ENCODE data around the gene GLP2R. TPM values are rescaled to one million over a fixed set of nuclear protein-coding genes. Genes with fewer than 3 reads are reported as not detected.
A peak's percentile ranks its signal among the peaks of the same experiment; 100 is the strongest.

GLP2R gene
- total RNA-seq, 1 donor from 2014 or later = 3.4 TPM

- no peaks in the 10 kb centered on the region for H3K27me3 ChIP-seq (ENCODE audit: low read depth)
- intact Hi-C loops (cut with DNase I) = no loop called here
- TF ChIP-seq, protein P1, sequence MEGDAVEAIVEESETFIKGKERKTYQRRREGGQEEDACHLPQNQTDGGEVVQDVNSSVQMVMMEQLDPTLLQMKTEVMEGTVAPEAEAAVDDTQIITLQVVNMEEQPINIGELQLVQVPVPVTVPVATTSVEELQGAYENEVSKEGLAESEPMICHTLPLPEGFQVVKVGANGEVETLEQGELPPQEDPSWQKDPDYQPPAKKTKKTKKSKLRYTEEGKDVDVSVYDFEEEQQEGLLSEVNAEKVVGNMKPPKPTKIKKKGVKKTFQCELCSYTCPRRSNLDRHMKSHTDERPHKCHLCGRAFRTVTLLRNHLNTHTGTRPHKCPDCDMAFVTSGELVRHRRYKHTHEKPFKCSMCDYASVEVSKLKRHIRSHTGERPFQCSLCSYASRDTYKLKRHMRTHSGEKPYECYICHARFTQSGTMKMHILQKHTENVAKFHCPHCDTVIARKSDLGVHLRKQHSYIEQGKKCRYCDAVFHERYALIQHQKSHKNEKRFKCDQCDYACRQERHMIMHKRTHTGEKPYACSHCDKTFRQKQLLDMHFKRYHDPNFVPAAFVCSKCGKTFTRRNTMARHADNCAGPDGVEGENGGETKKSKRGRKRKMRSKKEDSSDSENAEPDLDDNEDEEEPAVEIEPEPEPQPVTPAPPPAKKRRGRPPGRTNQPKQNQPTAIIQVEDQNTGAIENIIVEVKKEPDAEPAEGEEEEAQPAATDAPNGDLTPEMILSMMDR (IDR thresholded peaks at IDR 0.05) = no peak
- H3K4me1 ChIP-seq = no peaks in the 10 kb centered on the region
- no peak overlapping the region for H3K27ac ChIP-seq
- H3K36me3 ChIP-seq = no peaks in the 10 kb centered on the region
- DNase-seq = no peak
- no peak overlapping the region for H3K4me3 ChIP-seq
- no peak for ATAC-seq
- no peaks in the 10 kb centered on the region for H3K9me3 ChIP-seq
Measured at GRCh38 chr17:9814337-9814945, 11.3 kb upstream of the GLP2R start.

GRCh38 chr17:9816472-9816871 lies 9.3 kb upstream of the GLP2R start:
- Histone ChIP-seq H3K36me3 (no peaks in the 10 kb centered on the region), H3K4me1 (no peaks in the 10 kb centered on the region), H3K4me3 (no peak overlapping the region), H3K27ac (no peak overlapping the region), H3K27me3 (ENCODE audit: low read depth) (no peaks in the 10 kb centered on the region), H3K9me3 (no peaks in the 10 kb centered on the region)
- TF ChIP-seq, protein P1 (IDR thresholded peaks at IDR 0.05) = no peak
- intact Hi-C loops (cut with DNase I) = no loop called here
- DNase-seq (no peak), ATAC-seq (no peak)

- ATAC-seq = peak; percentile 65 to 82
- H3K4me1 ChIP-seq = no peaks in the 10 kb centered on the region
- no peak for DNase-seq
- H3K9me3 ChIP-seq = no peaks in the 10 kb centered on the region
- no peak overlapping the region for H3K4me3 ChIP-seq
- H3K36me3 ChIP-seq = no peaks in the 10 kb centered on the region
- H3K27me3 ChIP-seq (ENCODE audit: low read depth) = no peaks in the 10 kb centered on the region
- no peak overlapping the region for H3K27ac ChIP-seq
- TF ChIP-seq, protein P1 (IDR thresholded peaks at IDR 0.05) = no peak
- intact Hi-C loops (cut with DNase I) = no loop called here
Measured at GRCh38 chr17:9817086-9817485, 8.6 kb upstream of the GLP2R start.

DNA sequence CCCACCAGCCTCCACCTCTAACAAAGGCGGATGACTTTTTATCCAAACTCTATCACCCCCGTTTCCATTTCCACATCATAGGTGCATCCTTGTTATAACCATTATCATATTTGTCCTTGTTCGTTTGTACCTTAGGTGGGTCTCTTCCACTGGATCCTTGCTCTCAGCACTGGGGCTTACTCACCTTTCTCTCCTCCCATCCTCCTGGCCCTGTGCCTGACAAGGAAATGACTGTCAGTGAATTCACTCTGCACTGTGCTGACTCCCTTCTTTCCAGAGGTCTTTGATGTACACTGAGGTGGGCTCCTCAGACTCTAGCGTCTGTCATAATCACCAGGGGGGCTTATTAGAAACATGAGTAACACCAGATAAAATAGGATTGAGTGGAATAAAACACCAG lies 7.0 kb upstream of the GLP2R start:
- no peaks in the 10 kb centered on the region for H3K4me1 ChIP-seq
- H3K4me3 ChIP-seq = no peak overlapping the region
- ATAC-seq = no peak
- no peaks in the 10 kb centered on the region for H3K36me3 ChIP-seq
- DNase-seq = no peak
- no peaks in the 10 kb centered on the region for H3K9me3 ChIP-seq
- TF ChIP-seq, protein P1 (IDR thresholded peaks at IDR 0.05) = no peak
- no peaks in the 10 kb centered on the region for H3K27me3 ChIP-seq (ENCODE audit: low read depth)
- intact Hi-C loops (cut with DNase I) = no loop called here
- H3K27ac ChIP-seq = no peak overlapping the region

GRCh38 chr17:9820448-9820847 lies 5.3 kb upstream of the GLP2R start:
- H3K4me1 ChIP-seq = no peaks in the 10 kb centered on the region
- H3K4me3 ChIP-seq = no peak overlapping the region
- no peaks in the 10 kb centered on the region for H3K36me3 ChIP-seq
- no peak for DNase-seq
- ATAC-seq = no peak
- H3K27me3 ChIP-seq (ENCODE audit: low read depth) = no peaks in the 10 kb centered on the region
- TF ChIP-seq, protein P1 (IDR thresholded peaks at IDR 0.05) = no peak
- H3K27ac ChIP-seq = no peak overlapping the region
- intact Hi-C loops (cut with DNase I) = no loop called here
- H3K9me3 ChIP-seq = no peaks in the 10 kb centered on the region
